Measurements from ENCODE around the gene GALNT9. TPM values are rescaled to one million over a fixed set of nuclear protein-coding genes. Genes with fewer than 3 reads are reported as not detected.

GALNT9 gene
- polyA plus RNA-seq, 1 experiment: not detected

- CTCF ChIA-PET: interaction anchor here (0.6 kb wide), 1 partner anchor 68 kb away, joined by 4 read pairs; no protein-coding TSS in a partner anchor
- H3K4me3 ChIP-seq (ENCODE audit: low read depth, low read length): no peak overlapping the region
- no peak for DNase-seq (ENCODE audit: low read depth)
- H3K36me3 ChIP-seq (ENCODE audit: control insufficient read depth, insufficient read depth, low read length): no peaks in the 10 kb centered on the region
- no peak for TF ChIP-seq CTCF (IDR thresholded peaks at IDR 0.05; ENCODE audit: insufficient read depth, low read depth, low read length)
- H3K27me3 ChIP-seq (ENCODE audit: control insufficient read depth, insufficient read depth, low read length): peaks cover 3% of the 10 kb centered on the region; the same call in 1 of the 2 replicates
- POLR2A ChIA-PET: no interaction called here
Observed at GRCh38 chr12:132282031-132282949, 47.1 kb downstream of the GALNT9 start.

GRCh38 chr12:132281038-132281437 lies 48.4 kb downstream of the GALNT9 start:
- no peak for DNase-seq (ENCODE audit: low read depth)
- ChIA-PET CTCF (no interaction called here), POLR2A (no interaction called here)
- Histone ChIP-seq H3K36me3 (ENCODE audit: control insufficient read depth, insufficient read depth, low read length) (no peaks in the 10 kb centered on the region), H3K4me3 (ENCODE audit: low read depth, low read length) (no peak overlapping the region), H3K27me3 (ENCODE audit: control insufficient read depth, insufficient read depth, low read length) (peaks cover 4% of the 10 kb centered on the region)
- TF ChIP-seq CTCF (IDR thresholded peaks at IDR 0.05; ENCODE audit: insufficient read depth, low read depth, low read length): no peak

- CTCF ChIA-PET: no interaction called here
- peaks cover 4% of the 10 kb centered on the region for H3K27me3 ChIP-seq (ENCODE audit: control insufficient read depth, insufficient read depth, low read length)
Observed at GRCh38 chr12:132280406-132280805, 49.0 kb downstream of the GALNT9 start.

GRCh38 chr12:132279930-132280329 lies 49.5 kb downstream of the GALNT9 start:
- Histone ChIP-seq H3K36me3 (ENCODE audit: control insufficient read depth, insufficient read depth, low read length) (no peaks in the 10 kb centered on the region), H3K27me3 (ENCODE audit: control insufficient read depth, insufficient read depth, low read length) (peaks cover 4% of the 10 kb centered on the region), H3K4me3 (ENCODE audit: low read depth, low read length) (no peak overlapping the region)
- DNase-seq (ENCODE audit: low read depth): no peak
- CTCF ChIA-PET: no interaction called here
- TF ChIP-seq CTCF (IDR thresholded peaks at IDR 0.05; ENCODE audit: insufficient read depth, low read depth, low read length): no peak
- POLR2A ChIA-PET: no interaction called here

More at GRCh38 chr12:132280406-132280805, 49.0 kb downstream of the GALNT9 start:
- POLR2A ChIA-PET: no interaction called here
- Histone ChIP-seq H3K36me3 (ENCODE audit: control insufficient read depth, insufficient read depth, low read length) (no peaks in the 10 kb centered on the region), H3K4me3 (ENCODE audit: low read depth, low read length) (no peak overlapping the region)
- no peak for TF ChIP-seq CTCF (IDR thresholded peaks at IDR 0.05; ENCODE audit: insufficient read depth, low read depth, low read length)
- no peak for DNase-seq (ENCODE audit: low read depth)

GRCh38 chr12:132279184-132279889 lies 50.1 kb downstream of the GALNT9 start:
- TF ChIP-seq CTCF (IDR thresholded peaks at IDR 0.05; ENCODE audit: insufficient read depth, low read depth, low read length): no peak
- Histone ChIP-seq H3K27me3 (ENCODE audit: control insufficient read depth, insufficient read depth, low read length) (peaks cover 4% of the 10 kb centered on the region), H3K4me3 (ENCODE audit: low read depth, low read length) (no peak overlapping the region), H3K36me3 (ENCODE audit: control insufficient read depth, insufficient read depth, low read length) (no peaks in the 10 kb centered on the region)
- POLR2A ChIA-PET: no interaction called here
- CTCF ChIA-PET: no interaction called here
- DNase-seq (ENCODE audit: low read depth): no peak

Data from BJ (cell line).